ENCODE data around the gene MIPOL1.
"Not testable (repeated sequence)": the region's sequence is repeated elsewhere in the genome, so short reads cannot be mapped to it uniquely, and the experiment has no call there.

MIPOL1 gene

DNA sequence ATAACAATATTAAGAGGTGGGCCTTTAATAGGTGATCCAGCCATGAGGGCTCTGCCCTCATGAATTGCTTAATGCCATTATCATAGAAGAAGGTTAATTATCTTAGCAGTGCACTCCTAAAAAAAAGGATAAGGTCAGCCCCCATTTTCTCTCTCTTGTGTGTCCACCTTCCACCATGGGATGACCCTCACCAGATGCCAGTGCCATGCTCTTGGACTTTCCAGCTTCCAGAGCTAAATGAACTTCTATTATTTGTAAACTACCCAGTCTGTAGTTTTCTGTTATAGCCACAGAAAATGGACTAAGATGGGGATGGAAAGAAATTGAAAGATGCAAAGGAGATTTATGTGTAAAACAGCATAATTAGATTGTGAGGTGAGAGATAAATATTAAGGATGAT is 271.9 kb downstream of the MIPOL1 start:
- no peak for FAIRE-seq

DNA sequence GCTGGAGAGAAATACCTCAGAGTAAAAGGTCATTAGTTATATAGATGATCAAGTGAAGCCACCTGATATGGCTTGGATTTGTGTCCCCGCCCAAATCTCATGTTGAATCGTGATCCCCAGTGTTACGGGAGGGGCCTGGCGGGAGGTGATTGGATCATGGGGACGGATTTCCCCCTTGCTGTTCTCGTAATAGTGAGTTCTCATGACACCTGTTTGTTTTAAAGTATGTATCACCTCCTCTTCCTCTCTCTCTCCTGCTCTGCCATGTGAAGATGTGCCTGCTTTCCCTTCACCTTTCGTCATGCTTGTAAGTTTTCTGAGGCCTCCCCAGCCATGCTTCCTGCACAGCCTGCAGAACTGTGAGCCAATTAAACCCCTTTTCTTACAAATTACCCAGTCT is 272.5 kb downstream of the MIPOL1 start:
- FAIRE-seq: no peak

DNA sequence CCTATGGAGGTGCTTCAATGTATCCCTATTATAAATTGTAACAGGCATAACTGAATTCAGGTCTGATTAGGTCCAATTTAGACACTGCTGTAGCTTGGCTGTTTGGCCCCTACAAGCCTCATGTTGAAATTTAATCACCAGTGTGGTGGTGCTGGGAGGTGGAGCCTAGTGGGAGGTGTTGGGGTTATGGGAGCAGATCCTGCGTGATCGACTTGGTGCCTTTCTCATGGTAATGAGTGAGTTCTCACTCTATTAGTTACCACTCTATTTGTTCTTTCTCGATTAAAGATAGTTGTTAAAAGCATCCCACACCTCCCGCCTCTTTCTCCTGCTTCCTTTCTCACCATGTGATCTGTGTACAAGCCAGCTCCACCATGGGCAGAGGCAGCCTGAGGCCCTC is 275.2 kb downstream of the MIPOL1 start:
- FAIRE-seq: no peak

DNA sequence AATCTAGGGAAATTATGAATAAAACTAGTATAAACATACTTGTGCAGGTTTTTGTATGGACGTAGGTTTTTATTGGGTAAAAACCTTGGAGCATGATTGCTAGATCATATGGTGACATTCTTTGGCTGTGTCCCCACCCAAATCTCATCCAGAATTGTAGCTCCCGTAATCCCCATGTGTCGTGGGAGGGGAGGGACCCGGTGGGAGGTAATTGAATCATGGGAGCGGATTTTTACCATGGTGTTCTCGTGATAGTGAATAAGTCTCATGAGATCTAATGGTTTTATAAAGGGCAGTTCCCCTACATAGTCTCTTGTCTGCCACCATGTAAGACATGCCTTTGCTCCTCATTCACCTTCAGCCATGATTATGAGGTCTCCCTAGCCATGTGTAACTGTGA is 276.5 kb downstream of the MIPOL1 start:
- FAIRE-seq: no peak

DNA sequence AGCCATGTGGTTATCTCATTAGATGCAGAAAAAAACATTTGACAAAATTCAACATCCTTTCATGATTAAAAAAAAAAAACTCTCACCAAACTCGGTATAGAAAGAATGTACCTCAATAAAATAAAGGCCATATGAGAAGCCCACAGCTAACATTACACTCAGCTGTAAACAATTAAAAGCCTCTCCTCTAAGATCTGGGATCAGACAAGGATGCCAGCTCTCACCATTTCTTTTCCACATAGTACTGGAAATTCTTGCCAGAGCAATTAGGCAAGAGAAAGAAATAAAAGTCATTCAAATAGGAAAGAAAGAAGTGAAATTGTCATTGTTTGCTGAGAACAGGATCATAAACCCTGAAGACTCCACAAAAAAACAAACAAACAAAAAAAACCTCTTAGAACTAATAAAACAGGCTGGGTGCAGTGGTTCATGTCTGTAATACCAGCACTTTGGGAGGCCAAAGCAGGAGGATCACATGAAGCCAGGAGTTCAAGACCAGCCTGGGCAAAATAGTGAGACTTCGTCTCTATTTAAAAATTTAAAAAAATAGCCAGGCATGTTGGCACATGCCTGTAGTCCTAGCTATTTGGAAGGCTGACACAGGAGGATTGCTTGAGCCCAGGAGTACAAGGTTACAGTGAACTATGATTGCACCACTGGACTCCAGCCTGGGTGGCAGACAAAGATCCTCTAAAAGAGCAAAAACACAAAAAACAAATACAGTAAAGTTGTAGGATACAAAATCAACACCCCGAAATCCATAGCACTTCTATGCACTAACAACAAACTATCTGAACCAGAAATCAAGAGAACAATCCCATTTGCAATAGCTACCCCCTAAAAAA is 282.9 kb downstream of the MIPOL1 start:
- no peak for FAIRE-seq

DNA sequence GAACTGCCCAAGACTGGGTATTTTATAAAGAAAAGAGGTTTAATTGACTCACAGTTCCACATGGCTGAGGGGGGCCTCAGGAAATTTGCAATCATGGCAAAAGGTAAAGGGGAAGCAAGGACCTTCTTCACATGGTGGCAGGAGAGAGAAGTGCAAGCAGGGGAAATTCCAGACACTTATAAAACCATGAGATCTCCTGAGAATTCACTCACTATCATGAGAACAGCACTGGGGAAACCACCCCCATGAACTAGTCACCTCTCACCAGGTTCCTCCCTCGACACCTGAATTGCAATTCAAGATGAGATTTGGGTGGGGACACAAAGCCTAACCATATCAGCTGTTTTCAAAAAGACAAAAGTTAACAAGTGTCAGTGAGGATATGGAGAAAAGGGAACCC is 284.7 kb downstream of the MIPOL1 start:
- FAIRE-seq: no peak

DNA sequence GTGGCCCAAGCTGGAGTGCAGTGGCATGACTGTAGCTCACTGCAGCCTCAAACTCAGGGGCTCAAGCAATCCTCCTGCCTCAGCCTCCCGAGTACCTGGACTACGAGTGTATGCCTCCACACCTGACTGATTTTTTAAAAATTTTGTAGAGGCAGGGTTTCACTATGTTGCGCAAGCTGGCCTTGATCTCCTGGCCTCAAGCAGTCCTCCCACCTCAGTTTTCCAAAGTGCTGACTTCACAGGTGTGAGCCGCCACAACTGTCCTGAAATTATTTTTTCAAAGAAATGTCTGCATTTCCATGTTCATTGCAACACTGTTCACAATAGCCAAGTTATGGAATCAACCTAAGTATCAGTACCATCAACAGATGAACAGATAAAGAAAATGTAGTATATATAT is 285.9 kb downstream of the MIPOL1 start:
- no peak for FAIRE-seq

DNA sequence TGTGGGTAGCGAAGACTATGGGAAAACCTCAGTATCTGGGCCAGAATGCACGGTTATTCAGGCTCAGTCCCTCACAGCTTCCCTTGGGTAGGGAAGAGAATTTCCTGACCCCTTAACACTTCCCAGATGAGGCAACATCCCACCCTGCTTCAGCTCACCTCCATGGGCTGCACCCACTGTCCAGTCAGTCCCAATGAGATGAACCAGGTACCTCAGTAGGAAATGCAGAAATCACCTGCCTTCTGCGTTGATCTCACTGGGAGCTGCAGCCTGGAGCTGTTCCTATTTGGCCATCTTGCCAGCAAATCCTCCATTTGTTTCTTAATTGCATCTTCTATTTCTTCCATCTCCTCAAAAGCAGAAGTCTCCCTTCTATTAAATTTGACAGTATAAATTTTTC is 292.9 kb downstream of the MIPOL1 start:
- no peak for FAIRE-seq

DNA sequence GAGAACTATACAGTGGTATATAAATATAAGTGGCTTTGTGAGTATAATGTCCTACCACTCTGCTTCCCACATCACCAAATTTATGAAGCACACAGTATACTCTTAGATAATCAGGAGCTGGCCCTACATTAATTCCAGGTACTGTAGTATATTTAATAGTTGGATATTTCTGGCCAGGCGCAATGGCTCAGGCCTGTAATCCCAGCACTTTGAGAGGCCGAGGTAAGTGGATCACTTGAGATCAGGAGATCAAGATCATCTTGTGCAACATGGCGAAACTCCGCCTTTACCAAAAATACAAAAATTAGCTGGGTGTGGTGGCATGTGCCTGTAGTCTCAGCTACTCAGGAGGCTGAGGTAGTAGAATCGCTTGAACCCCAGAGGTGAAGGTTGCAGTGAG is 293.3 kb downstream of the MIPOL1 start:
- no peak for FAIRE-seq

DNA sequence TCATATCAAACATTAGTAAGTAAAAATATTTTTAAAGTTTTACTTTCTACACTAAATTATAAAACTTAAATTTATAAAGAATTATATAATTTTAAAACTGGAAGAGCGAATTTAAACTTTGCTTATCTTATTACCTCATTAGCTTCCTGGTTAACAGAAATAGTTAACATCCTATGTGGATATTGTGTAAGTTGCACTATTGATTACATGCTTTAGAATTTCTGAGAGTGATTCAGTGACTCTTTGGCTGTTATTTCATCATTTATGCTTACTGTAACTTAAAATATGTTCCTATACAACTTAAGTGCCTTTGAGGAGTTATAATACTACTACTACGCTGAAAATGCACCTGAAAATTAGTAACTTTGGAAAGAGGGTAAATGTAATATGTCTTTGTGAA is 295.9 kb downstream of the MIPOL1 start:
- FAIRE-seq: no peak

DNA sequence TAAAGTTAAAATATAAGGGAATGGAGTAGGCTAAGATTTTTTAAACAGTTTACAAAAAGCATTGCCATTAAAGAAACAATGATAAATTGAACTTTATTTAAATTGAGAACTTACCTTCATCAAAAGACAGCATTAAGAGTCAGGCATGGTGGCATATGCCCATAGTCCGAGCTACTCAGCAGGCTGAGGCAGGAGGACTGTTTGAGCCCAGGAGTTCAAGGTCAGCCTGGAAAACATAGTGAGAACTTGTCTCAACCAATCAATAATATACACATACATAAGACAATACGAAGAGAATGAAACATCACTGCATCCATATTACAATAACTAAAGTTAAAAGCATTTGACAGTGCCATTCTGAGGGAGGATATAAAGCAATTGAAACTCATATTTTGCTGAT is 299.7 kb downstream of the MIPOL1 start:
- FAIRE-seq: no peak

DNA sequence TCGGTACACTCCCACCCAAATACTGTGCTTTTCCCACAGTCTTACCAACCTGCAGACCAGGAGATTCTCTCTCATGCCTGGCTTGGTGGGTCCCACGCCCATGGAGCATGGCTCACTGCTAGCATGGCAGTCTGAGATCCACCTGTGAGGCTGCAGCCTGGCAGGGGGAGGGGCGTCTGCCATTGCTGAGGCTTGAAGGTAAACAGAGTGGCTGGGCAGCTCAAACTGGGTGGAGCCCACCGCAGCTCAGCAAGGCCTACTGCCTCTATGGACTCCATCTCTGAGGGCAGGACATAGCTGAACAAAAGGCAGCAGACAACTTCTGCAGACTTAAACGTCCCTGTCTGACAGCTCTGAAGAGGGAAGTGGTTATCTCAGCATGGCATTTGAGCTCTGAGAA is 304.1 kb downstream of the MIPOL1 start:
- FAIRE-seq: no peak

DNA sequence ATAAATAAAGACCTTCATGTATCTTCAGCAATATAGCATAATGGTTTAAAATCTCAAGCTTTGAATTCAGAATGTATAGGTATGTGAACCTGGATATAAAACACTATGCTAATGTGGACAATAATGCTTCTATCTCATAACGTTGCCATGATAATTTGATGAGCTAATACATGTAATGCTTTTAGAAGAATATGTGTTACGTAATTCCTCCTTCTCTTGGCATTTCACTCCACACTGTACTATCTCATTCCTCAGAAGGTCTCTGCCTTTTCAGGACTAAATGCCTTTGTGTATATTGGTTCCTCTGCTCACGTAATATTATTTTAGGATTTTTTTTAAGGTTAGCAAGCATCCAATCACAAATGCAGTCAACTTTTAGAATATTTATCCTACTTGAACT is 310.8 kb downstream of the MIPOL1 start:
- FAIRE-seq: no peak

DNA sequence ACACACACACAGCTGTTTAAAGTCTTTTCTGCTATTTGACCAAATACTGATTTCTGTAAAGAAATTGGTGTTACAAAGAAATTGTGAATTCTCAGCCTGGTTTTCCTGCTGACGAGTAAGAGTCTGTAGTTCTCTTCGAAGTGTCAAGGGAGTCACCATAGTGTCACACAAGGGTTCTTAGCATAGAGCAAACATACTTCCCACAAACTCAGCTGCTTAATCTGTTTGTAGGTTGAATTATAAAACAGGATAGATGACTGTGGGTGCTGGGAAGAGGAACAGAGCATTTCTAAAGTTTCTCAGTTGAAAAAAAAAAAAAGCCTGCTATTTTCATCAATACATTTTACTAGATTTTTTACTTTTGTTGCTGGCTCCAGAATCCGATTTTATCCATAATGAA is 314.4 kb downstream of the MIPOL1 start:
- no peak for FAIRE-seq

DNA sequence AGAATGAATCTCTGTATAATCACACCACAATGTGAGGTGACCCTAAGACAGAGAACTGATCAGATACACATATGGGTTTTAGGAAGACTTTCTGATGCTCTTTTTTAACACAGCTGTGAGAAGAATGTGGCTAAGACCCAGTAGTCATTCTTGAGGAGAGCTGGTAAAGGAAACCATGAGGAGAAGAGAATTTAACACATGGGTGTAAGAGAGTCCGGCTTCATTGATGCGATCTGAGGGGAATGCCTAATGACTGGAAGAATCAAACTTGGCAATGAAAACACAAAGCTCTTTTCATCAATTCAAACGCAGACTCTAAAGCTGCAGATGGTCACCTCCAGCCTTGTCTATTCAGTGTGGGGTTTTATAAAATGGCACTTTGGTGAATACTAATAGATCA is 318.0 kb downstream of the MIPOL1 start:
- FAIRE-seq: no peak

DNA sequence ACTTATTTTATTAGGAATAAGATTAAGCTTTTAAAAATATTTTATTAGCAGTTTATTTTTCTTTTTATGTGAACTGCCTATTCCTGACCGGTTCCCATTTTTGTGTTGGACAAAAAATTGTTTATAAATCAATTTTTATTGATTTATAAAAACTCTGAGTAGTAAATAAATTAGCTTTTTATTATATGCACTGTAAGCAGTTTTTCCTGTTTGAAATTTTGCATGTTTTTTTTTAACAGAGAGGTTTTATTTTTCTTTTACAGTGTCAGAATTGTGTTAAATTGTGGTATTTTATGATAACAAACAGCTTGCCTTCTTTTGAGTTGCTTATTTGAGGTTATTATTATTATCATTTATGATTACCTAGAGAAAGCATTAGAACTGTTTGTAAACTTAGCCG is 329.3 kb downstream of the MIPOL1 start:
- peak; percentile 54 for FAIRE-seq

DNA sequence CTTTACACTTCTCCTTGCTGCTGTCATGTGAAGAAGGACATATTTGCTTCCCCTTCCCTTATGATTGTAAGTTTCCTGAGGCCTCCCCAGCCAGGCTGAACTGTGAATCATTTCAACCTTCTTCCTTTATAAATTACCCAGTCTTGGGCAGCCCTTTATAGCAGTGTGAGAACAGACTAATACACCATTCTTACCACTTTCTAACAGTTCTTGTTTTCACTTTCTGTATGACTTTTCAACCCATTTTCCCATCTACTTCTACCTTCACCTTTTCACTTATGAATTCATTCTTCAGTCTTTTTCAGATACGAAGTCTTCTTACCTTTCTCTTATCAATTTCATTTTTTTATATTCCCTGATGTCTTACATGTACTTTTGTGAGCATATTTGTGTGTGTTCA is 342.3 kb downstream of the MIPOL1 start:
- no peak for FAIRE-seq

DNA sequence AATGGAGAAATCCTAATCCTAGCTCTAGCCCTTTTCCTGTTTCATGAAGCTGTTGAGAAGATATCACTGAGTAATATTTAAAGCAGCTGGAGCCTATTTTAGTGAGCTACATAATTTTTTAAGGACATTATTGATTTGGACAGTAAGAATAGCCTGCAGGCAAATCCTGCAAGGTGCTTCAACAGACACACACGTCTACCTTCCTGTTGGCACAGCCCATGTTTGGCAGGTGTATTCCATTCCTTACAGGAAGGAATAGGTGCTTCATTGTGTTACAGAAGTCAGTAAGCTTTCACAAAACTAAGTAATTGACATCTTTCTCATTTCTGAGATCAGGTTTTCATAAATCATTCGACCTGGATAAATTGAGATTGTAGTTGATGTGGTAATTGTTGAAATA is 346.7 kb downstream of the MIPOL1 start:
- no peak for FAIRE-seq

DNA sequence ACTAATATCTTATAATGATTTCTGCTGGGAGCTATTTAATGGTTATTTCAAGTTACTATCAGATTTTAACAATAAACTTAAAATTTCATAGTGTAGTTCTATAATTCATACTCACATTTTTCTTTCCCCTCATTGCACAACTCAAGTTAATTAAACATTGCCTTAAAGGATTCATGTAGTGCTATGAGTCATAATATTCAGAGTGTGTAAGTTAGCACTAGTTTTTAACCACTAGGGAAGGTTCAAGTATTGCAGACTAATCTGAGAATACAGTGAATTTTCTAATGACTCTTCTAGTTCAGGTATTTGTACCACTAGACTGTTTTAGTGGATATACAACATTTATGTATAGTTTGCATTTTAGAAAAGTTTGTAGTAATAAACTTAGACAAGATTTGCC is 347.4 kb downstream of the MIPOL1 start:
- FAIRE-seq: no peak

DNA sequence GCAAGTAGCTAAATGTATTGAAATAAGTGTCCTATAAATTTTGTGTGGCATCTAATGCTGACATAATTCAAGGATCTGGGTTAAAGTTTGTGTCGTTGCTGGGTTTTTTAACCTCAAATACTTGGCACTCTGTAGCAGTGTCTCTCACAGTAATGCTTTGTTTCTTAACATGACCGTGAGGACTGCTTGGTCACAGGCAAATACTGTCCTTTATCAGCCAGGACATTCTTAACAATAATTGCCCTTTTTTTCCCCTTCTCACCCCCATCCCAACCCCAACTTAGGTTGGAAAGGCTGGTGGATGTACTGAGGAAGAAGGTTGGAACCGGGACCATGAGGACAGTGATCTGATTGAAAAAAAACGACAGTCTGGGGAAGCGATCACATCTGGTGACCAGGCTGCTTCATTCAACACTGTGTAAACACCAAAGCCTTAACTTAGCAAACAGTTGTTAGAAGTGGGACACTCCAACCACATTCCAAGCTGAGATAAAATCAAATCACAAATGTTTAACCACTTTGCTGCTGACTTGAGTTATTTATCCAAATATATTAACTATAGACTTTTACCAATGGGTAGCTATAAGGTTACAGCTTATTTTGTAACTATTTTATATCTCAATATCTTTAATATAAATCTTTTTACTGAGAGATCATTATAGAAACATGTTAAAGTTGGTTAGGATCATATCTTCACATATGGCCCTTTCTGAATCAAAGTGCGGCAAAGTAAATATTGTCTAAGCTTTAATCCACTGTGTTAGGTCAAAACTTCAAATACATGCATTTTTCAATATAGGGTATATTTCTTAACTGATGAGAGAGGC is 349.1 kb downstream of the MIPOL1 start:
- peak; percentile 70 for FAIRE-seq

DNA sequence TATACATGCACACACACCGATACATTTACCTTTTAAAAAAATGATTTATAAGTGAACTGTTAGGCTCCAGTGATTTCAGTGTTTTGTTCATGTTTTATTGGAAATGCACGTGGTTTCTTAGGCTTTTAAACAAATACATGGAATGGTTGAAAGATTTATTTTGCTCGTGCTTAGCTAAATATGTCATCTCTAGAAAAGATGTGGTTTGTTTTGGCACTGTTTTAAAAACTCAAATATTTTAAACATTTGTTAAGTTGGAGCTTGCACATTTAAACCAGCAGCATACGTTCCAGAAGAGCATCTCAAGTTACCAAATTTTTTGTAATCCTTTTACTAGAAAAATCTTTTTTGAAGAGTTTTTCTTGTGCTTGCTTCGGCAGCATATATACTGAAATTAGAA is 352.8 kb downstream of the MIPOL1 start:
- no peak for FAIRE-seq

DNA sequence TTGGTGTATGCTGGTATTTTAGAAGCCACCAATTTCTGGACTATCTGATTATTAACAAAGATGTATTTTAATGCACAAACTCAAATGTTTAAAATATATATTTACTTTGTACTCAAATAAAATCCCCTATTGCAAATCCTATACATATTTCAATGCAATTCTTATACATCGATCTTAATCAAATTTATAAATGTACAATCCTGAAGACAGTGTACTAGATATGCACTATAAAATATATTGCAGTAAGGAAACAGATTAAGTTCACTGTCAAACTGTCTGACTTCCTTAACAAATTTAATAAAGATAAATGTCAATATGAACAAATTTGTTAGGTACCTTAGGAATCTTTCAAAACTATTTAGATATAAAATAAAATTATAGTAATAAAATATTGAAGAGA is 353.4 kb downstream of the MIPOL1 start:
- no peak for FAIRE-seq

DNA sequence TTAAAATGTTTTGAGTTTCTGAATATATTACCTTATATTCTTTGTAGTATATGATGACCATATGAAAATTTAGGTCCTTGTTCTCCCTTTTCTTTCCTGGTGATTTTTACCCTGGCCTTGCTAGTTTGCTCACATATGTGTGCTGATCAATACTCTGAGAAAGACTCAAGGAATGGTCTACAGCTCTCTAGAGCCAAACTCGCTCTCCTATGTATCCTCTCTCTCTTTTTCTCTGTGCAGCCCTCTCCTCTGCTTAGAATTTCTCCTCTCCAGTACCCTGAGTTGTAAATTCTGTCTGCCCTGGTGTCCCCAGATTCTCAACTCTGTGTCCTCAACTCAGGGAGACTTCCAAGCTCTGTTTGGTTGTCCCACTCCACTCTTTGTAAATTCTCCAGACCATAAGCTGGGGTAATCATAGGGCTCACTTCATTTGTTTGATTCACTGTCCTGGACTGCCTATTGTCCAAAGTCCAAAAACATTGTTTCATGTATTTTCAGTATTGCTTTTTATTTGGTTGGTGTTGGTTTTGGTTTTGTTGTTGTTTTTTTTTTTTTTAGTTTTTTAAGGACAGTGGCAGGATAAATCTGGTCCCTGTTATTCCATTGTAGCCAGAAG is 356.3 kb downstream of the MIPOL1 start:
- FAIRE-seq: no peak

DNA sequence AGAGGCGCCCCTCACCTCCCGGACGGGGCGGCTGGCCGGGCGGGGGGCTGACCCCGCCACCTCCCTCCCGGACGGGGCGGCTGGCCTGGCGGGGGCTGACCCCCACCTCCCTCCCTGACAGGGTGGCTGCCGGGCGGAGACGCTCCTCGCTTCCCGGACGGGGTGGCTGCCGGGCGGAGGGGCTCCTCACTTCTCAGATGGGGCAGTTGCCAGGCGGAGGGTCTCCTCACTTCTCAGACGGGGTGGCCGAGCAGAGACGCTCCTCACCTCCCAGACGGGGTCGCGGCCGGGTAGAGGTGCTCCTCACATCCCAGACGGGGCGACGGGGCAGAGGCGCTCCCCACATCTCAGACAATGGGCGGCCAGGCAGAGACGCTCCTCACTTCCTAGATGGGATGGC is 357.9 kb downstream of the MIPOL1 start:
- FAIRE-seq: not testable (repeated sequence)

All from endometrium (tissue), 2 donors.